Fibroblast of the aortic adventitia (primary cell): Measurements from ENCODE around the gene BAIAP3. TPM values are rescaled to one million over a fixed set of nuclear protein-coding genes. Genes with fewer than 3 reads are reported as not detected.

Experiments used
- DNase-seq: peaks from one replicate; pipeline ENCODE4 v3.0.0-alpha.2; 2010; ENCODE audit warnings: low read depth
- H3K4me3 ChIP-seq: 2 replicates; pipeline ENCODE4 v1.5.1; 2011; ENCODE audit warnings: low read depth, mild to moderate bottlenecking, control low read depth, low read length, moderate library complexity
- total RNA-seq: library from RNA; depleted of rRNA; stranded (reverse); fragments of >200 nt; gene quantifications from 2 replicates; pipeline ENCODE4 v1.2.3, GENCODE V29; 2012; ENCODE audit warnings: low replicate concordance
- TF ChIP-seq, protein P1 (sequence below): IDR thresholded peaks from 2 replicates; pipeline ENCODE4 v1.5.1; 2011; ENCODE audit warnings: mild to moderate bottlenecking, low read length, control low read depth, inconsistent platforms; ENCODE audit not compliant: insufficient read depth

The BAIAP3 gene, protein sequence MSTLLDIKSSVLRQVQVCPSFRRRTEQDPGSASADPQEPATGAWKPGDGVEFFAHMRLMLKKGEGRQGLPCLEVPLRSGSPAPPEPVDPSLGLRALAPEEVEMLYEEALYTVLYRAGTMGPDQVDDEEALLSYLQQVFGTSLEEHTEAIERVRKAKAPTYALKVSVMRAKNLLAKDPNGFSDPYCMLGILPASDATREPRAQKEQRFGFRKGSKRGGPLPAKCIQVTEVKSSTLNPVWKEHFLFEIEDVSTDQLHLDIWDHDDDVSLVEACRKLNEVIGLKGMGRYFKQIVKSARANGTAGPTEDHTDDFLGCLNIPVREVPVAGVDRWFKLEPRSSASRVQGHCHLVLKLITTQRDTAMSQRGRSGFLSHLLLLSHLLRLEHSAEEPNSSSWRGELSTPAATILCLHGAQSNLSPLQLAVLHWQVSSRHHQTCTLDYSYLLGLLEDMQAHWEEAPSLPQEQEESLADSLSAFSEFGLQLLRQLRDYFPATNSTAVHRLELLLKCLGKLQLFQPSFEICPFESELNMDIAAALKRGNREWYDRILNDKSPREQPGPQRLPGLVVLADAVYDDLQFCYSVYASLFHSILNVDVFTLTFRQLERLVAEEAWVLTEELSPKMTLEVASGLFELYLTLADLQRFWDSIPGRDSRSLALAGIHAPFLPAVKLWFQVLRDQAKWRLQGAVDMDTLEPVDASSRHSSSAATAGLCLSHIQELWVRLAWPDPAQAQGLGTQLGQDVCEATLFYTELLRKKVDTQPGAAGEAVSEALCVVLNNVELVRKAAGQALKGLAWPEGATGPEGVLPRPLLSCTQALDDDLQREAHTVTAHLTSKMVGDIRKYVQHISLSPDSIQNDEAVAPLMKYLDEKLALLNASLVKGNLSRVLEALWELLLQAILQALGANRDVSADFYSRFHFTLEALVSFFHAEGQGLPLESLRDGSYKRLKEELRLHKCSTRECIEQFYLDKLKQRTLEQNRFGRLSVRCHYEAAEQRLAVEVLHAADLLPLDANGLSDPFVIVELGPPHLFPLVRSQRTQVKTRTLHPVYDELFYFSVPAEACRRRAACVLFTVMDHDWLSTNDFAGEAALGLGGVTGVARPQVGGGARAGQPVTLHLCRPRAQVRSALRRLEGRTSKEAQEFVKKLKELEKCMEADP
- total RNA-seq: 0.09 TPM in 1 of 2 replicates, not detected in the other

- no peak within 1 kb of the TSS for H3K4me3 ChIP-seq
- DNase-seq: no peak
Observed at GRCh38 chr16:1333149-1333812, at the start of gene BAIAP3. TSS of gene BAIAP3 (plus strand) at chr16:1333645. CDS start at chr16:1338550, 4,905 bp downstream.

DNA sequence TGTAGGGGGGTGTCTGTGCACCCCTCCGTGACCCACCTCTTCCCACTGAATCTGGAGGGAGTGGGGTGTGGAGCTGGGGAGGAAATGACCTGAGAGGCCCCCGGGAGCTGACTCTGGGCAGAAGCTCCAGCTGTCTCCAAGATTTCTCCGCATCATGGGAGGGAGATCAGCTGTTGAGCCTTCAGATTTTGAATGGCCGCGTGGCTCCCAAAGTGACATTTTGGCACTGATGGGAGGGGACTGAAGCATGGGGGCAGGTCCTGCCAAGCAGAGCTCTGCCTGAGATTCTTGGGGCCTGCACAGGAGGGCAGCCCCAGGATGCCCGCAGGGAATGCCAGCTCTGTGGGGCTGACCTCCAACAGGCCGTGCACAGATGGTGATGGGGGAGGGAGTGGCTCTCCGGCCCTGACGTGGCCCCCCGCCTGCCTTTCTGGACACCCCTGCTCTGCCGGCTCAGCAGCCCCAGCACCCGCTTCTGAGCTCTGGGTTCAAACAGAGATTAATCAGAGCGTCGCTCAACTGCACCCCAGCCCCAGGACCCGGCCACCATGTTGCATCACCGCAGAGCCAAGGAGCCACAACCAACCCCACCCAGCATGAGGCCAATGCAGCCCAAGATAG, 49.3 kb upstream of the BAIAP3 start:
- TF ChIP-seq, protein P1, sequence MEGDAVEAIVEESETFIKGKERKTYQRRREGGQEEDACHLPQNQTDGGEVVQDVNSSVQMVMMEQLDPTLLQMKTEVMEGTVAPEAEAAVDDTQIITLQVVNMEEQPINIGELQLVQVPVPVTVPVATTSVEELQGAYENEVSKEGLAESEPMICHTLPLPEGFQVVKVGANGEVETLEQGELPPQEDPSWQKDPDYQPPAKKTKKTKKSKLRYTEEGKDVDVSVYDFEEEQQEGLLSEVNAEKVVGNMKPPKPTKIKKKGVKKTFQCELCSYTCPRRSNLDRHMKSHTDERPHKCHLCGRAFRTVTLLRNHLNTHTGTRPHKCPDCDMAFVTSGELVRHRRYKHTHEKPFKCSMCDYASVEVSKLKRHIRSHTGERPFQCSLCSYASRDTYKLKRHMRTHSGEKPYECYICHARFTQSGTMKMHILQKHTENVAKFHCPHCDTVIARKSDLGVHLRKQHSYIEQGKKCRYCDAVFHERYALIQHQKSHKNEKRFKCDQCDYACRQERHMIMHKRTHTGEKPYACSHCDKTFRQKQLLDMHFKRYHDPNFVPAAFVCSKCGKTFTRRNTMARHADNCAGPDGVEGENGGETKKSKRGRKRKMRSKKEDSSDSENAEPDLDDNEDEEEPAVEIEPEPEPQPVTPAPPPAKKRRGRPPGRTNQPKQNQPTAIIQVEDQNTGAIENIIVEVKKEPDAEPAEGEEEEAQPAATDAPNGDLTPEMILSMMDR: no peak
- H3K4me3 ChIP-seq: no peak overlapping the region
- no peak for DNase-seq

More at GRCh38 chr16:1333149-1333812, at the start of gene BAIAP3:
- TF ChIP-seq, protein P1: no peak

DNA sequence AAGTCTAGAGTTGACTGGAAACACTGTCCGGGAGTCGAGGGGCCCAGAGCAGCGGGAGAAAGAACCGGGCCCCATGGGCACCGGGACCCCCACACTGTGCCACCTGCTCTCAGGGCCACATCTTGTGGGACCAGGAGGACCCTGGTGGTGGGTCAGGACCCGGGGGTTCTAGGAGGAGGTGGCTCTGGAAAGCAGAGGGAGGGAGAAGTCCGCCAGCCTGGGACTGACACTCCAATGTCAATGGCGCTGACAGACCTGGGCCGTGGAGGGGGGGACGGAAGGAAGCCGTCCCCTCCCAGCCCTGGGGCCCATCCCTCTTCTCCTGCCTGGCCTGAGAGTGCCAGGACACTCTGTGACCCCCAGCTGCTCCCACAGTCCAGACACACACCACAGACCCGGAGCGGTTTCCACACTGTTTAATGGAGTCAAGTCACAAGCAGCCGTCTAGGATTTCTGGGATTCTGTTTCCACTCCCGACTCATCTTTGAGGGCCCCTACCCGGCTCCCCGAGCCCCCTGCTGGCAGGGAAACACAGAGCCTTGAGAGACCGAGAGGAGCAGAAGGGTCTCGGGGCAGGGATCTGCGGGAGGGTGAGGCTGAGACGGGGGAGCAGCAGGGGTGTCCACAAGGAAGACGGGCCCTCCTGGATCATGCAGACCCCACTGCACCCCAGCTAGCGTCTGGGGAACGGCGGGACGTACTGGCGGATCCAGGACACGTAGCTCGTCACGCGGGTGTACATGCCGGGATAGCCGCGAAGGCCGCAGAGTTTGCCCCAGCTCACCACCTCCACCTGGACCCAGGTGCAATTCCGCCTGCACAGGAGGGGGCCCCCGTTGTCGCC, 47.6 kb upstream of the BAIAP3 start:
- no peak overlapping the region for H3K4me3 ChIP-seq
- TF ChIP-seq, protein P1: no peak
- no peak for DNase-seq

DNA sequence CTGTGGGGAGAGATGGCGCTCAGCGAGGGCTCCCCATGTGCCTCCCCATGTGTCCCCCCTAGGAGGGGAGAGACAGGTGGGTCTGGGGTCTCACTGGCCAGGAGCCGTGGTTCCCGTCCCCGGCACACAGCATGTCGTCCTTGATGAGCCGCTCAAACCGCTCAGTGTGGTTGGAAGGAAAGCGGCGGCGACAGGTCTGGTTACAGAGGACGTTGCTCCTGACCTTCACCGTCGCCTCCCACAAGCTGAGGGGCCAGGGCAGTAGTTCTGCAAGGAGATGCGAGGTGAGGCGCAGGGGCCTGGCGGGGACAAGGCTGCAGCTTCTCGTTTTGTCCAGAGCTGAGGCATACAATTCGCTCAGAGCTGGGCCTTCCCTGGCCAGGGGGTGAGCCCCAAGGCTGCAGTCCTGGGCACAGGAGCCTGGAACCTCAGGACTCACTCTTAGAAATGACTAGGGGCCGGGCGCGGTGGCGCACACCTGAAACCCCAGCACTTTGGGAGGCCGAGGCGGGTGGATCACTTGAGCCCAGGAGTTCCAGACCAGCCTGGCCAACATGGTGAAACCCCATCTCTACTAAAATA, 46.8 kb upstream of the BAIAP3 start:
- TF ChIP-seq, protein P1: no peak
- H3K4me3 ChIP-seq: no peak overlapping the region
- no peak for DNase-seq

GRCh38 chr16:1287982-1288670, 45.3 kb upstream of the BAIAP3 start:
- DNase-seq: no peak
- H3K4me3 ChIP-seq: no peak overlapping the region

More at GRCh38 chr16:1287982-1288670, 45.3 kb upstream of the BAIAP3 start:
- TF ChIP-seq, protein P1: no peak
